ENCODE measurements around the gene PAQR8.

Gene PAQR8

DNA sequence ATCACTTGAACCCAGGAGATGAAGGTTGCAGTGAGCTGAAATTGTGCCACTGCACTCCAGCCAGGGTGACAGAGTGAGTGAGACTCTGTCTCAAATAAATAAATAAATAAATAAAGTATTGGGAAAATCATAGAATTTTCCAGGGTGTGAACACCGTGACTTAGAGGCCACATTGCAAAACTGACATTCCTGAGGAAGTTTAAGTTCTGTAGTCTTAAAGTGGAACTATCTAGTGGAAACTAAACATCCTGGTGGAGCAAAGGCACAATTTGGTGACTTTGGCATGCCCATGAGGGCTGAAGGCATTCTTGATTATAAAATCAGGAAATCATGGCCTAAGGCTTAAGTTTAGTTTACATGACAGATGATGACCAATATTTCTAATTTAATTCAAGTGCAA lies 44.7 kb upstream of the PAQR8 start:
- H3K27ac ChIP-seq (ENCODE audit: low read length) = no peak overlapping the region
- no peak overlapping the region for H3K9ac ChIP-seq (ENCODE audit: low read depth, low read length)
- no peak overlapping the region for H3K4me3 ChIP-seq (ENCODE audit: low read depth in 1 of 2, low read length in 2 of 2)
- H3K36me3 ChIP-seq (ENCODE audit: insufficient read depth, low read length) = no peaks in the 10 kb centered on the region
- H3K4me2 ChIP-seq (ENCODE audit: insufficient read depth, low read length) = no peak overlapping the region
- no peaks in the 10 kb centered on the region for H3K9me3 ChIP-seq (ENCODE audit: insufficient read depth, low read length, severe bottlenecking)
- no peaks in the 10 kb centered on the region for H3K27me3 ChIP-seq (ENCODE audit: insufficient read depth, low read length, poor library complexity)
- no peaks in the 10 kb centered on the region for H4K20me1 ChIP-seq (ENCODE audit: insufficient read depth, low read length)
- H3K4me1 ChIP-seq (ENCODE audit: insufficient read depth, low read length) = no peaks in the 10 kb centered on the region
- H3K79me2 ChIP-seq (ENCODE audit: insufficient read depth, low read length) = no peaks in the 10 kb centered on the region
- no peak for DNase-seq
- TF ChIP-seq, protein P1, sequence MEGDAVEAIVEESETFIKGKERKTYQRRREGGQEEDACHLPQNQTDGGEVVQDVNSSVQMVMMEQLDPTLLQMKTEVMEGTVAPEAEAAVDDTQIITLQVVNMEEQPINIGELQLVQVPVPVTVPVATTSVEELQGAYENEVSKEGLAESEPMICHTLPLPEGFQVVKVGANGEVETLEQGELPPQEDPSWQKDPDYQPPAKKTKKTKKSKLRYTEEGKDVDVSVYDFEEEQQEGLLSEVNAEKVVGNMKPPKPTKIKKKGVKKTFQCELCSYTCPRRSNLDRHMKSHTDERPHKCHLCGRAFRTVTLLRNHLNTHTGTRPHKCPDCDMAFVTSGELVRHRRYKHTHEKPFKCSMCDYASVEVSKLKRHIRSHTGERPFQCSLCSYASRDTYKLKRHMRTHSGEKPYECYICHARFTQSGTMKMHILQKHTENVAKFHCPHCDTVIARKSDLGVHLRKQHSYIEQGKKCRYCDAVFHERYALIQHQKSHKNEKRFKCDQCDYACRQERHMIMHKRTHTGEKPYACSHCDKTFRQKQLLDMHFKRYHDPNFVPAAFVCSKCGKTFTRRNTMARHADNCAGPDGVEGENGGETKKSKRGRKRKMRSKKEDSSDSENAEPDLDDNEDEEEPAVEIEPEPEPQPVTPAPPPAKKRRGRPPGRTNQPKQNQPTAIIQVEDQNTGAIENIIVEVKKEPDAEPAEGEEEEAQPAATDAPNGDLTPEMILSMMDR (IDR thresholded peaks at IDR 0.05; ENCODE audit: borderline replicate concordance, extremely low read depth, low read length, poor library complexity, severe bottlenecking) = no peak
- TF ChIP-seq EZH2 (IDR thresholded peaks at IDR 0.05; ENCODE audit: borderline replicate concordance, low read depth, low read length, severe bottlenecking) = no peak
- no peak for ATAC-seq (ENCODE audit: insufficient read depth, low read depth)
- H2AFZ ChIP-seq (ENCODE audit: low read depth, low read length) = no peak overlapping the region

DNA sequence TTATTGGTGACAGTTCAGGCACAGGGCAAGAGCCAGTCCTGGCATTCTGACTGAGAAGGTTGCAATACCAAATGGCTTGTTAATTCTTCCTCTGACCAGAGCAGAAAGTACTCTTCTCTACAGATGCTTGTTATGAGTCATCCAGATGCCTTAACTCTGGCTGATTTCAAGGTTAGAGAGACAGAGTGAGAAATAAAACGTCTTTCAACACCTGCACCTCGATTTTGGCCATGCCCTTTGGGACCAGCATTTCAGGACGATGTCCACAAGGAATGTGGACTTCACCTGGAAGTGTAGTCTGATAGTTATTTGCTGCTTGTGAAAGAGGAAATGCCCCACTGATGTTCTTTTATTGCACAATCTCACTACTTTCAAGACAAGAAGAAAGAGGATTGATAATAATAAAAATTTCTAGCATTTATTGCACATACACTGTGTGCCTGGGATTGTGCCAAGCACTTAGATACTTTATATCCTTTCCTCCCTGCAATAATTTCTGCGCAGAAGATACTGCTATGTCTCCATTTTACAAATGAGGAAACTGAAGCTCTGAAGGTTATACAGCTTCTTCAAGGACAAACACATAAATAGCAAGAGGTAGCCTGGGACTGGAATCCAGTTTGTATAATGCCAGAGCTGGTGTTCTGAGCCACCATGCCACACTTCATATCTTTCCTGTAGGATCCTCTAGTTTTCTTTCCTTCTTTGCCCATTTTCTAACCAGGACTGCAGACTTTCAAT lies 43.9 kb upstream of the PAQR8 start:
- Histone ChIP-seq H3K4me1 (ENCODE audit: insufficient read depth, low read length) (no peaks in the 10 kb centered on the region), H3K4me2 (ENCODE audit: insufficient read depth, low read length) (no peak overlapping the region), H3K27ac (ENCODE audit: low read length) (no peak overlapping the region), H3K36me3 (ENCODE audit: insufficient read depth, low read length) (no peaks in the 10 kb centered on the region), H2AFZ (ENCODE audit: low read depth, low read length) (0 out of 2 replicates have a peak overlapping the region, but pooled peaks have one; percentile 29), H3K9me3 (ENCODE audit: insufficient read depth, low read length, severe bottlenecking) (no peaks in the 10 kb centered on the region), H3K9ac (ENCODE audit: low read depth, low read length) (no peak overlapping the region), H3K79me2 (ENCODE audit: insufficient read depth, low read length) (no peaks in the 10 kb centered on the region), H4K20me1 (ENCODE audit: insufficient read depth, low read length) (no peaks in the 10 kb centered on the region), H3K4me3 (ENCODE audit: low read depth in 1 of 2, low read length in 2 of 2) (no peak overlapping the region), H3K27me3 (ENCODE audit: insufficient read depth, low read length, poor library complexity) (no peaks in the 10 kb centered on the region)
- 0 out of 3 replicates have a peak, but pooled peaks have one; percentile 27 for ATAC-seq (ENCODE audit: insufficient read depth, low read depth)
- DNase-seq = no peak
- TF ChIP-seq EZH2 (IDR thresholded peaks at IDR 0.05; ENCODE audit: borderline replicate concordance, low read depth, low read length, severe bottlenecking) = no peak
- TF ChIP-seq, protein P1 (IDR thresholded peaks at IDR 0.05; ENCODE audit: borderline replicate concordance, extremely low read depth, low read length, poor library complexity, severe bottlenecking) = no peak

DNA sequence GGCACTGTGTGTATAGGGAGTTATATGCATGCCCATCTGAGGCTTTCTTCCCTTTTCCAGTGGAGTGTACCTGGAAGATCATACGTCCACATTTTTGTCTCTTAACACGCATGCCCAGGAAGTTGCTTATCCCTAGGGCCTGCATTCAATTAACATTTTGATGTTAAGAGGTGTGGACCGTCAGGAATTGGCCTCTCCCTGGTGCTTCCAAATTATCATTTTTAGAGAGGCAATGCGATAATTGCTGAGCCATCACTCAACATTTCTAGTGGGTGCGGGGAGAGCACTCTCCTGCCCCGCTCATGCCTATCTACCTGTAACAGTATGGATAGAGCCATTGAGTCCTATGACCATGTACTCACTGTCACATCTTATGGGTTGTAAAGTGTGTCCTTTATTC lies 37.8 kb upstream of the PAQR8 start:
- Histone ChIP-seq H3K4me3 (ENCODE audit: low read depth in 1 of 2, low read length in 2 of 2) (no peak overlapping the region), H3K4me1 (ENCODE audit: insufficient read depth, low read length) (no peaks in the 10 kb centered on the region), H3K36me3 (ENCODE audit: insufficient read depth, low read length) (no peaks in the 10 kb centered on the region), H4K20me1 (ENCODE audit: insufficient read depth, low read length) (no peaks in the 10 kb centered on the region), H3K4me2 (ENCODE audit: insufficient read depth, low read length) (no peak overlapping the region), H2AFZ (ENCODE audit: low read depth, low read length) (no peak overlapping the region), H3K27ac (ENCODE audit: low read length) (no peak overlapping the region), H3K79me2 (ENCODE audit: insufficient read depth, low read length) (no peaks in the 10 kb centered on the region), H3K9me3 (ENCODE audit: insufficient read depth, low read length, severe bottlenecking) (no peaks in the 10 kb centered on the region), H3K9ac (ENCODE audit: low read depth, low read length) (no peak overlapping the region), H3K27me3 (ENCODE audit: insufficient read depth, low read length, poor library complexity) (no peaks in the 10 kb centered on the region)
- no peak for TF ChIP-seq EZH2 (IDR thresholded peaks at IDR 0.05; ENCODE audit: borderline replicate concordance, low read depth, low read length, severe bottlenecking)
- TF ChIP-seq, protein P1 (IDR thresholded peaks at IDR 0.05; ENCODE audit: borderline replicate concordance, extremely low read depth, low read length, poor library complexity, severe bottlenecking) = no peak
- no peak for DNase-seq
- no peak for ATAC-seq (ENCODE audit: insufficient read depth, low read depth)

Measured in DND-41 (cell line).